H54 (cell line): ENCODE measurements around the gene APBA2.
"Not testable (repeated sequence)": the region's sequence is repeated elsewhere in the genome, so short reads cannot be mapped to it uniquely, and the experiment has no call there.

ENCODE experiments used
- DNase-seq: peaks from one replicate; pipeline ENCODE4 v3.0.0; 2011; ENCODE audit warnings: low spot score, mixed read lengths; ENCODE audit not compliant: insufficient read length
- FAIRE-seq: peaks from 3 replicates; lab custom pipeline; 2011; peaks lifted over from hg19 to GRCh38; lab: Jason Lieb, UNC
- POLR2A ChIP-seq: IDR thresholded peaks from 2 replicates; pipeline ENCODE4 v1.6.1; 2011; ENCODE audit warnings: low read depth, mild to moderate bottlenecking, low read length

APBA2 gene

GRCh38 chr15:29140475-29141307 is 254.9 kb downstream of the APBA2 start:
- no peak for TF ChIP-seq POLR2A
- FAIRE-seq (no peak), DNase-seq (no peak)

GRCh38 chr15:29141308-29142128 is 255.7 kb downstream of the APBA2 start:
- DNase-seq, result no peak
- no peak for TF ChIP-seq POLR2A
- no peak for FAIRE-seq

- DNase-seq (no peak), FAIRE-seq (no peak)
- TF ChIP-seq POLR2A, result no peak
Observed at GRCh38 chr15:29142129-29142747, 256.5 kb downstream of the APBA2 start.

- FAIRE-seq (no peak), DNase-seq (no peak)
- no peak for TF ChIP-seq POLR2A
Observed at GRCh38 chr15:29143293-29143692, 257.5 kb downstream of the APBA2 start.

- DNase-seq, result peak; percentile 59
- no peak for TF ChIP-seq POLR2A
- FAIRE-seq, result no peak
Observed at GRCh38 chr15:29143909-29144635, 258.3 kb downstream of the APBA2 start.

GRCh38 chr15:29149738-29150075 is 263.9 kb downstream of the APBA2 start:
- no peak for FAIRE-seq
- no peak for TF ChIP-seq POLR2A

GRCh38 chr15:29150515-29151483 is 265.0 kb downstream of the APBA2 start:
- TF ChIP-seq POLR2A, result no peak
- no peak for DNase-seq
- FAIRE-seq, result no peak

More at GRCh38 chr15:29149738-29150075, 263.9 kb downstream of the APBA2 start:
- DNase-seq, result no peak

- no peak for TF ChIP-seq POLR2A
- DNase-seq (no peak), FAIRE-seq (no peak)
Observed at GRCh38 chr15:29151484-29151857, 265.7 kb downstream of the APBA2 start.

GRCh38 chr15:29156521-29156920 is 270.7 kb downstream of the APBA2 start:
- TF ChIP-seq POLR2A, result no peak
- no peak for DNase-seq
- no peak for FAIRE-seq

- TF ChIP-seq POLR2A, result no peak
- FAIRE-seq, result no peak
- DNase-seq, result no peak
Observed at GRCh38 chr15:29159771-29160455, 274.1 kb downstream of the APBA2 start.

- FAIRE-seq, result no peak
- no peak for DNase-seq
- TF ChIP-seq POLR2A, result no peak
Observed at GRCh38 chr15:29162411-29162810, 276.6 kb downstream of the APBA2 start.

GRCh38 chr15:29167122-29167521 is 281.3 kb downstream of the APBA2 start:
- DNase-seq, FAIRE-seq: not testable (repeated sequence)
